NCI-H146 treated with DMSO at 0.1 percent for 48 hours (cell line): ENCODE measurements around the gene ASTN1.

Source experiments
- DNase-seq: peaks from one replicate; lab custom pipeline; 2025; ENCODE audit not compliant: unreplicated experiment; lab: John Stamatoyannopoulos, UW

ASTN1 gene

GRCh38 chr1:176934370-176934769, 230.1 kb downstream of the ASTN1 start:
- no peak for DNase-seq

- no peak for DNase-seq
Observed at GRCh38 chr1:176932114-176933104, 232.1 kb downstream of the ASTN1 start.

- no peak for DNase-seq
Observed at GRCh38 chr1:176931526-176931925, 233.0 kb downstream of the ASTN1 start.

GRCh38 chr1:176926330-176927086, 238.0 kb downstream of the ASTN1 start:
- no peak for DNase-seq

GRCh38 chr1:176925223-176925622, 239.3 kb downstream of the ASTN1 start:
- no peak for DNase-seq

- DNase-seq: no peak
Observed at GRCh38 chr1:176923283-176923682, 241.2 kb downstream of the ASTN1 start.

GRCh38 chr1:176919386-176920378, 244.8 kb downstream of the ASTN1 start:
- DNase-seq: no peak

- no peak for DNase-seq
Observed at GRCh38 chr1:176905648-176906047, 258.9 kb downstream of the ASTN1 start.

GRCh38 chr1:176904057-176904751, 260.3 kb downstream of the ASTN1 start:
- DNase-seq: no peak

- no peak for DNase-seq
Observed at GRCh38 chr1:176903474-176903873, 261.0 kb downstream of the ASTN1 start.

GRCh38 chr1:176899321-176899720, 265.2 kb downstream of the ASTN1 start:
- no peak for DNase-seq

- DNase-seq: peak; percentile 15
Observed at GRCh38 chr1:176897350-176898236, 266.9 kb downstream of the ASTN1 start.

- no peak for DNase-seq
Observed at GRCh38 chr1:176896216-176896615, 268.3 kb downstream of the ASTN1 start.

- DNase-seq: no peak
Observed at GRCh38 chr1:176894450-176894849, 270.1 kb downstream of the ASTN1 start.

- no peak for DNase-seq
Observed at GRCh38 chr1:176893625-176894352, 270.7 kb downstream of the ASTN1 start.

GRCh38 chr1:176888471-176889032, 276.0 kb downstream of the ASTN1 start:
- no peak for DNase-seq

GRCh38 chr1:176885751-176886150, 278.8 kb downstream of the ASTN1 start:
- DNase-seq: no peak

GRCh38 chr1:176885341-176885740, 279.2 kb downstream of the ASTN1 start:
- DNase-seq: no peak
